GM18517 (cell line): ENCODE measurements around the gene TDRD15.
"Not testable (repeated sequence)": the region's sequence is repeated elsewhere in the genome, so short reads cannot be mapped to it uniquely, and the experiment has no call there.

Source experiments
- ATAC-seq: cut with Tn5 transposase; IDR thresholded peaks from one replicate; pipeline ENCODE4 v1.9.1; 2021; ENCODE audit warnings: mild to moderate bottlenecking, moderate library complexity; ENCODE audit not compliant: unreplicated experiment

Gene TDRD15

DNA sequence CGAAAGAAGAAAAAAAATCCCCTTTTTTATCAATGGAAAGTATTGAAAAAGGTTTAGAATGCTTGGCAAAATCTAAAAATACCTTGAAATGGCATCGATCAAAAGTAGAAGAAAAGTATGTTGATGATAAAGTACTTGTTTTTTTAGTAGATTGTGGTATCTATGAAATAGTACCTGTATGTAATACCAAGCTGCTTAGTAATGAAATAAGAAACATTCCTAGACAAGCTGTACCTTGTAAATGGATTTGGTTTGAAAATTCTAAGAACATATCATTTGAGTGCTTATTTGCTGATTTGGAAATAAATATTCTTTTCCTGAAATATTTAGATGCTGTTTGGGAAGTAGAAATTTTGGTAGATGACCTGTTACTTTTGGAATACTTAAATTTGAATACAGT lies 18.4 kb downstream of the TDRD15 start:
- no peak for ATAC-seq

DNA sequence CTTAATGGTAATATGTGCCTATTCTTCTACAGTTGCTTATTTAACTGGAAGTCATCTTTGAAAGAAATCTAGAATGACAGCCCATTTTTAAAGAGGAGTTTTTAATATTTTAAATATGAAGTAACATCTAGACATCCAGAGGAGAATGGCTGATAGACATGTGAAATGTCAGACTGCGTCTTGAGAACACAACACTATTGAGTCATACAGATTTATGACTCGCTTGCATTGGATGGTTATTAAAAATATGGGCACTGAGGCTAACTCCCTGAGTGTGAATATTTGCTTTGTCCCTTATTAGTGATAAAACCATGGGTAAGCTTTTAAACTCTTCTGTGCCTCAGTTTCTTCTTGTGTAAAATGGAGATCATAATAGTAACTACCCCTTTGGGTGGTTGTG lies 22.9 kb downstream of the TDRD15 start:
- no peak for ATAC-seq

- ATAC-seq, result no peak
Measured at GRCh38 chr2:21148718-21149117, 24.9 kb downstream of the TDRD15 start.

- ATAC-seq, result not testable (repeated sequence)
Measured at GRCh38 chr2:21151234-21151633, 27.5 kb downstream of the TDRD15 start.

DNA sequence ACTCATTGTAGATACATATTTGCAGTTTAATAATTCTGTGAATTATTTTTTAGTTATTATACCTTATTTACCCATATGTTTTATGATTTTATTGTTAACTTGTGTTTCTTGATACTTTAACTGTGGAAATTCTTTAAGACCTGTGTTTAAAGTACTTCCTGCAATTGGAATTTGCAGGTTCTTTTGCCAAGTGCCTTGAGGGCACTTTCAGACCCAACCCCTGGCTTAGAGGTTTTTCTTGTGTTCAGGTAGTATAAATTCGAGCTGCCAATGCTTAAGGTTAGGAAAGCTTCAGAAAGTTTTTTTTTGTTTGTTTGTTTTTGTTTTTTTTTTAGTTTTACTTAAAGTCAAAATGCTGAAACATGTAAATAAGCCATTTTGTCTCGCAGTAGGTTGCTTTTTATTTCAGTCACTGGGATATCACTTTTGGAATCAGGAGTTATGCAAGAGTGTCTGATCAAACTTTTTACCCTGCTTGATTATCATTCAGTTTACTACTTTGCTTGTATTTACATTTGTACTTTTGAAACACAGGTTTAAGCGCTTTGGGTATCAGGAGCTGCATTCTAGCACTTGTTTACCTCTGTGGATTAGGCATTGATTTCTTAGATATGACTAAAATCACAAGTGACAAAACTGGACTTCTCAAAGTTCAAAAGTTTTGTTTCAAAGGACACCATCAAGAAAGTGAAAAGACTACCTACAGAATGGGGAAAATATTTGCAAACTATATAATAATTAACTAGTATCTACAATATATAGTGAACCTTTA lies 31.8 kb downstream of the TDRD15 start:
- ATAC-seq, result no peak

GRCh38 chr2:21161122-21161521 lies 37.4 kb downstream of the TDRD15 start:
- no peak for ATAC-seq

DNA sequence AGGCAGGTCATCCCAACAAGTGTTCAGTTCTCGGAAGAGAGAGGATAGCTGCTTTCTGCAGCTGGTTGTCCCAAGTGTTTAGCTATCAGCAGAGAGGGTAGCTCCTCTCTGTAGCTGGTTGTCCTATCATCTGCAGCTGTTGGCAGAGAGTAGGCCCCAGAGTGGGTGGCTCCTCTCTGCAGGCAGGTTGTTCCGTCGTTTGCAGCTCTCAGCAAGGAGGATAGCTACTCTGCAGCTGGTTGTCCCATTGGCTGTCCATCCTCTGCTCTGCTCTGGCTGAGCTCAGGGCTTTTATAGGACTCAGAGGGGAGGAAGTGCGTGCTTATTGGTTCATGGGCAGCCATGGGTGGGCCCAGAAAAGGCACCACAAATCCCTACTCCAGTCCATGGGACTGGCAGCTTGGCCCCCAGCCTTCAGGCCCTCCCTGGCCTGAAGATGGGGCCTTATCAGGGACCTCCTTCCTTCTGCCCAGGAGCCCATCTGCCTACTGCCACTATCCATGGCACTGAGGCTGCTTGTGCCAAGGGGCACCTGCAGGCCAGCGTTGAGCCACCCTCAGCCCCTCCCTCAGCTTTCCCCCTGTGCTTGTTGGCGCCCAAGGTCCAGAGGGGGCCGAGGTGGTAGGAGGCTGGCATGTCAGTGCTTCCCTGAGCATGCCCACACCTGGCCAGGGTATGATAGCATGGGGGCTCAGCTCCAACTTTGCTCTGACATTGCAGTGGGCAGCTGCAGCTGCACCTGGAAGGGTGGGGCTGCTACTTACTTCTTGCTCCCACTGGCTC lies 38.3 kb downstream of the TDRD15 start:
- ATAC-seq, result no peak

GRCh38 chr2:21162615-21162878 lies 38.8 kb downstream of the TDRD15 start:
- ATAC-seq, result no peak

- no peak for ATAC-seq
Measured at GRCh38 chr2:21163213-21163612, 39.4 kb downstream of the TDRD15 start.

DNA sequence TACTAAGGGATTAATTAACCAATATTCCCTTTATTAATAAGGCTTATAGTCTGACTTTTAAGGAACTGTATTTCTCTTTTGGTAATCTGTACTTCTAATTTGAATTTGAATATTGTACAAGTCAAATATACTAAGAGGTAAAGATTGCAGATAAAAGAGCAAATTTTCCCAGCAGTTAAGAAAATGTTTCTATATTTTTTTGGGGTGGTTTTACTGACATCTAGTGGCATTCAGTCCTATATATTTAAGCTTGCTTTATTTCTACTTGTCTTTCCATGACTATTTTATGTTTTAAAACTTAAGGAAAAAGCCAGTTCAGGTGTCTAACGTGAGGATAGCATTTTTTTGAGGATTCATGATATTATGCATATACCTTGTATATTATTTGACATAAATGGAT lies 41.6 kb downstream of the TDRD15 start:
- ATAC-seq, result no peak

DNA sequence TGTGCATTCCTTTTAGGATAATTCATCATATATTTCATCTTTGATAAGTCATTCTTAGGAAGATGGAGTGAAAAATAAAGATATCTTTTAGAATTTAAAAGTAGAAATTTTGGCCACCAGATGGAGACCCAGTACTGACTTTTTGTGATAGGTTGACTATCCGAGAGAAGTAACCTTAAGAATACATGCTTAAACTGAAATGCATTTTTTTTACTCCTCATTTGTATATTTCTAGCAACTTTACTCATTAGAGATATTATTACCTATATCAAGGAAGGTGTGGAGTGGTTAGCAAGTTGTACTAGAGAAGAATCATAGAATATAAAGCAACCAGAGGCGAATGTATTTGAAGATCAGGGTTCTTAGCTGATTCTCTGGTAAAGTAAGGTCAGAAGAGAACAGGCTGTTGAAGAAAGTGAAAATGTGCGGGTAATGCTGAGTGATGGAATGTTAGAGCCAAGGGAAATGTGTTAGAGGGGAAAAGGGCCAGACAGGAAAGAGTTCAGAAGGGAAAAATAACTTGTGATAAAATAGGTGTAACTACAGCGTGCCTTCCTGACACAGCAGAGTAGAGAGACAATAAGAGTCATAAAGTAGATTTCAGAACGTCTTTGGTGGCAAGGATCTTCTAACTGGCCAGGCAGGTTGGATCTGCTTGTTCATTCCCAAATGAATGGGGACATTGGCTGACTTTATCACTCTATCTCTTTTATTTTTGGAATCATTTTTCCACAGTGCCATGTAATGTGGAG lies 52.3 kb downstream of the TDRD15 start:
- ATAC-seq, result no peak

DNA sequence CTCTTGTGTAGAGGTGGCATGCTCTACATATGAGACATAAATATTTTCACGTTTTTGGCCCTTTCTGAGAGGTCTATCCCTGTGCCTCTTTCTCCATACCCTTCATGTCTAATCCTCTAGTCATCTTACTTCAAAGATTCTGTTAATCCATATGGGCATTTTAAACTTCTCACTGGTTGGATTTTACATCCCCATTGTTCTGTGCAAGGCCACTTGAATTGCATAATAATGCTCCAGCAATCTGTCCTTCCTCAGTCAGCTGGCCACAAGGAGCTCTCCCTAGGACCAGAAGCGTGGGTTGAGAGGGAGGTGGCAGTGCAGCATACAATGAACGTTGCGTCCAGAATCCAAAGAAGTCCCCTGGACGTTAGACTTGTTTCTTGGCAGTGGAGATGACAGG lies 58.2 kb downstream of the TDRD15 start:
- ATAC-seq, result no peak

DNA sequence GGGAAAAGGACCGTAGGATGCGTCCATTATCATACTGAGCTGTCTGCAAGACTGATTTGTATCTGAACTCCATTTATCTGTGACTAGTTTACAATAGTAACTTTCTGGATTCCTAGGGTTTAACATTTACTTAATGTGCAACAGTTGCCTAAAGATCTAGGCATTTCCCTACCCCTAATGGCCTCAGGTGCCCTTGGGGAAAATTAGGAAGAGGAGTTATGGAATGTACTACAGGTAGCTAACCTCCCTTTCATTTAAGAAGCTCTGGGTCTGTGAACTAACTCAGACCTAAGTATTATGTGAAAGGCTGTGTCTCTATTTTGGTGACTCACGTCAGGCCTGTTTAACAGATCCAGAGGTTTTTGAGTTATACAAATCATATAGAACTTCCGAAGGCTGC lies 59.5 kb downstream of the TDRD15 start:
- no peak for ATAC-seq

GRCh38 chr2:21183726-21184125 lies 60.0 kb downstream of the TDRD15 start:
- no peak for ATAC-seq

DNA sequence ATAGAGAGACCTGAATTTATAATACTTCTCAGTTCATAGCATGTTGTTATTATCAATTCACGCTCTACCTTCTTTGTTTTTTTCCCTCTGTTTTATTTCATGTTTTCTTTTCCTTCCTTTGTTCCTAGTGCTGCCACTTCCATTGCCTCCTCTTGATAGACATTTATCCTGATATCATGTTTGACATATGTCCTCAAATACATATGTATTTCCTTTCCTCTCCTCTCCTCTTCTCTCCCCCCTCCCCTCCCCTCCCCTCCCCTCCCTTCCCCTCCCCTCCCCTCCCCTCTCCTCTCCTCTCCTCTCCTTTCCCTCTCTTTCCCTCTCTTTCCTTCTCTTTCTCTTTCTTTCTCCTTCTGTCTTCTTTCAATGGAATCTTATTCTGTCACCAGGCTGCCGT lies 67.8 kb downstream of the TDRD15 start:
- no peak for ATAC-seq
